Measurements from ENCODE around the gene MACO1.
"Not testable (repeated sequence)": the region's sequence is repeated elsewhere in the genome, so short reads cannot be mapped to it uniquely, and the experiment has no call there.

The MACO1 gene

GRCh38 chr1:25430073-25430966 lies at the start of gene MACO1:
TSS of gene MACO1 (plus strand) at chr1:25430897. CDS start at chr1:25431099, 202 bp downstream.
- DNase-seq (ENCODE audit: low read depth in 2 of 2), result peak; percentile 94 to 95

- DNase-seq (ENCODE audit: low read depth in 2 of 2), result not testable (repeated sequence)
Measured at GRCh38 chr1:25382543-25382942, 48.2 kb upstream of the MACO1 start.

DNA sequence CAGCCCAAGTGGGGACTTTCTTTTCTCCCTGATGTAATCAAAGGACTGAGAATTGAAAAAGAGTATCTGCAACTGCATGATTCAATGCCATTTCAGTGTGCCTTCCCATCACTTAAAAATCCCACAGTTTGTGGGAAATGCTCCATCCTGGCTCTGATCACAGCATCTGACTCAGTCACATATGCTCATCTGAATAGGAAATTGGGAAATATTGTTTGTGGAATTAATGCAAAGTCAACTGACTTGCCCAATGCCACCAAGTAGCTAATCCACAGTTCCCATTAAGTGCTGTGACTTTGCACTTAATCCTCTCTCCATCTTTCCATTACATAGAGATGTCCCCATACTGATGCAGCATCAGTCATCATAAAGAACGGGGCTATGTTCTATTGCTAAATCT lies 47.6 kb upstream of the MACO1 start:
- not testable (repeated sequence) for DNase-seq (ENCODE audit: low read depth in 2 of 2)

- DNase-seq (ENCODE audit: low read depth in 2 of 2), result not testable (repeated sequence)
Measured at GRCh38 chr1:25383875-25384274, 46.8 kb upstream of the MACO1 start.

GRCh38 chr1:25387096-25387495 lies 43.6 kb upstream of the MACO1 start:
- DNase-seq (ENCODE audit: low read depth in 2 of 2), result not testable (repeated sequence)

GRCh38 chr1:25388691-25389090 lies 42.0 kb upstream of the MACO1 start:
- DNase-seq (ENCODE audit: low read depth in 2 of 2), result not testable (repeated sequence)

DNA sequence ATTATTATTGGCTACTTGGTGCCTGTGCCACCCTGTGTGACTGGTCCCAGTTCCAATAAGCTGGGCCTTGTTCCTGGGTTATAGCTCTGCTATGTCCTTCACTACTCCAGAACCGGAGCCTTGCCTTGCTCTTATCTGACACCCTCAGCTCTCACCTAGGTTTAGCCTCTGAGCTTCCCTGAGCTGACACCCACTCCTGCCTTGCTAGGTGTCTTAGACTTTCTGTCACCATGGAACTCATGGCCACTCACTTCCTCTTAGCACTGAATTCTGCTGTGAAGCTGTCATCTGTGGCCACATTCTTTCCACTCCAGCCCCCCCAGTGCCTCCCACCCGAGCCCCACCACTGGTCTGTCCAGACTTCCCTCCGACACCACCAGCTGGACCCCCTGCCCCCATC lies 41.0 kb upstream of the MACO1 start:
- DNase-seq (ENCODE audit: low read depth in 2 of 2), result not testable (repeated sequence)

GRCh38 chr1:25392841-25393240 lies 37.9 kb upstream of the MACO1 start:
- DNase-seq (ENCODE audit: low read depth in 2 of 2), result no peak

GRCh38 chr1:25397549-25397948 lies 33.1 kb upstream of the MACO1 start:
- DNase-seq (ENCODE audit: low read depth in 2 of 2), result not testable (repeated sequence)

GRCh38 chr1:25398079-25398478 lies 32.6 kb upstream of the MACO1 start:
- not testable (repeated sequence) for DNase-seq (ENCODE audit: low read depth in 2 of 2)

DNA sequence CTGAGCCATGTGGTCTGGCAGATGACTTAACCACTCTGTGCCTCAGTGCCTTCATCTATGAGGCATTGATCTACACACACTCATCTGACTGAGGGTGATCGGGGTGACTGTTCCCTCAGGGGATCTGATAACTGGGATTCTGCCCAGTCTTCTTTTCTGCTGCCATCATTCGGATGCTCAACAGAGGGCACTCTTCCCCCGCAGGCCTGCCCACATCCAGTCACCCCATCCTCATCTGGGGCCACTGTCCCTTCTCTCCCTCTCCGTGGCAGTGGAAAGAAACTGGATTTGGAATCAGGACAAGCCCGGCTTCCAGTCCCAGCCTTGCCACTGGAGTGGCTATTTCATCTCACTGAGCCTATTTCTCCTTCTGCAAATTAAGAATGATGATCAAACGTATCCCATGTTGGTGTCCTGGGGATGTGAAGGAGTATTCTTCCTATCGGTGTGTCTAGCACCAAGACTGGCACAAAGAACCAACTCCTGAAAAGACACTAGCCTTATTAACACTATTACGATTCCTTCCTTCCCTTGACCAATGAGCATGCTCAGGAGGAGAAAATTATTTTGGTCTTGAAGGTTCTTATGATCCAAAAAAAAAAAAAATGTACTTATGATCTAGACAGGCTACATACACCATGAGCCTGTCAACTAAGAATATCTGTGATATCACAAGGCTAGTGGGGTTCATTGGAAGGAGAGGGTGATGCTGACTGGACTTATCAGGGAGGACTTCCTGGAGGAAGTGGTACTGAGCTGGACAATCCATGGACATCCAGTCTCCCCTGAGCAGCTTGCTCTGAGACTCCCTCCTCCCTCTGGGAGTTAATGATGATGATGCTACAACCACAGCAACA lies 27.5 kb upstream of the MACO1 start:
- not testable (repeated sequence) for DNase-seq (ENCODE audit: low read depth in 2 of 2)

- DNase-seq (ENCODE audit: low read depth in 2 of 2), result not testable (repeated sequence)
Measured at GRCh38 chr1:25405731-25406305, 24.9 kb upstream of the MACO1 start.

DNA sequence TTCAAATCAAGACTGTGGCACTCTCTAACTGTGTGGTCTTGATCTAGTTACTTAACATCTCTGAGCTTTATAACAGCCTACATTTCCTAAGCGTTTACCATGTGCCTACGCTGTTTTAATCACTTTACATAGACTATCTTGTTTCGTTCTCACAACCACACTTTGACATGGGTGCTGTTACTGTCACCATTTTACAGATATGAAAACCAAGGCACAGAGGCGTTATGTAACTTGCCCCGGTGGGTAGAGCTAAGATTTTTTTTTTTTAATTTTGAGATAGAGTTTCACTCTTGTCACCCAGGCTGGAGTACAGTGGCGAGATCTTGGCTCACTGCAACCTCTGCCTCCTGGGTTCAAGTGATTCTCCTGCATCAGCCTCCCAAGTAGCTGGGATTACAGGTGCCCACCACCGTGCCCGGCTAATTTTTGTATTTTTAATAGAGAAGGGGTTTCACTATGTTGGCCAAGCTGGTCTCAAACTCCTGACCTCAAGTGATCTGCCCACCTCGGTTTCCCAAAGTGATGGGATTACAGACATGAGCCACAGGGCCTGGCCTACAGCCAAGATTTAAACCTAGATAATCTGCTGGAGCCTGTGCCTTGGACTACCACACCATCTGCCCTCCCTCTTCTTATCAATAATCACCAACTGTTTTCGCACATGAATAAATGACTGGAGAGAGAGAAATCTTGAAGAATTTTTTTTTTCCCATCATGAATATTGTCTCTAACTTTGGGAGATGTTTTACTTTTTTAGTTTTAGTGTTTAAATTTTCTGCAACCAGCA lies 20.9 kb upstream of the MACO1 start:
- not testable (repeated sequence) for DNase-seq (ENCODE audit: low read depth in 2 of 2)

DNA sequence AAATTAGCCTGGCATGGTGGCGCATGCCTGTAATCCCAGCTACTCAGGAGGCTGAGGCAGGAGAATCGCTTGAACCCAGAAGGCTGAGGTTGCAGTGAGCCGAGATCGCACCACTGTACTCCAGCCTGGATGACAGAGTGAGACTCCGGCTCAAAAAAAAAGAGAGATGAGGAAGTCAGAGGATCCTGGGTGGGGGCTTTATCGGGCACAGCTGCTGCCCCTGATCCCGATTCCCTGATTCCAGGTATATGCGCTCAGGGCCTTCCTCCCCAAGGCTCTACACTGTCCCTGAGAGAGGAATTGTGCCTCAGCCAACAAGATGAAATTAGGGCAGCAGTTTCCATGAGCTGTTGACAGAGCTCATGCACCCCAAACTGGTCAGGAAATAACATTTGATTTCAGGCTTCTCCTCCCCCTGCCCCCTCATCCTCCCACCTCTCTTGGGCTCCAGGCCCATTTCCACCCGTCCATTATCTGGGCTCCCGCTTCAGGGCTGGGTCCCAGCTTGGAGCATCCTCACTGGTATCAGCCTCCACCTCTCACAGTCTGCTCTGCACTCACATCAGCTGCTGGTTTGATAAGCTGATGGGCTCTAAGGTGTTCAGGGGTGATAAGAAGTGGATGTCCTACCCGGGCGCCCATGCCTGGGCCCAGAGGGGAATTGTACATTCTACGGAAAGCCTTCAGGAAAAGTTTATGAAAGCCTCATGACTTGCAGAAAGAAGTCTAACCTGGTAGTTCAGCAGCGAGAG lies 17.6 kb upstream of the MACO1 start:
- DNase-seq (ENCODE audit: low read depth in 2 of 2), result not testable (repeated sequence)

DNA sequence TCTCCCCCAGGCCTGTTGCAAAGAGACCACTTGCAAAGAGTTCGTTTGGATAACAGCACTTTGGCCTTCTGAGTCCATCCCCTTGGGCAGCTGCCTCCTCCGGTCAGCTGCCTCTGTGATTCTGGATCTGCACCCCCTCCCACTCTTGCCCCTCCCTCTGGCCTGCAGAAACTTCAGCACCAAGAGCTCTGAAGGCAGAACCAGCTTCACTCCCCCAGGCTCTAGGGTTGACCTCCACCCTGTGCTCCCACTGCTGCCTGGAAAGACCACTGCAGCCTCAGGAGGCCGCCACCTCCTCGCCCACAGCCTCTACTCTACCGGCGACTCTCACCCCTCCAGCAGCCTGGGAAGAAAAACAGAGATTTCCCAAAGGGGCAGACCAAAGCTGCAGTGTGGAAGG lies 16.5 kb upstream of the MACO1 start:
- not testable (repeated sequence) for DNase-seq (ENCODE audit: low read depth in 2 of 2)

DNA sequence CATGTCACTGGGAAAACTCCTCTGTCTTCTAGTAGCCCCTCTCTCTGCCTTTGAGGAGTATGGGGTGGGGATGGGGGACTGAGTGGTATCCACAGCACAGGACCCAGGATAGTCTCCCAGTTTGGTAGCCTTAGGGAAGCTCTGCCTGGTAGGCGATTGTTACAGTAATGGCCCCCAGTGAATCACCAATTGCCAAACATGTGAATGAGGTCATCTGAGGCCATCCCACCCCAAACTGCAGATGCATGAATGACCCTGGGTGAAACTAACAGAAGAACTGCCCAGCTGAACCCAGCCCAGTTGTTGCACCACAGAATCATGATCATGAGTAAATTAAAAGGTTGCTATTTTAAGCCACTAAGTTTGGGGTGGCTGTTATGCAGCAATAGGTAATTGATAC lies 16.1 kb upstream of the MACO1 start:
- DNase-seq (ENCODE audit: low read depth in 2 of 2), result not testable (repeated sequence)

- DNase-seq (ENCODE audit: low read depth in 2 of 2), result not testable (repeated sequence)
Measured at GRCh38 chr1:25417280-25417679, 13.4 kb upstream of the MACO1 start.

- DNase-seq (ENCODE audit: low read depth in 2 of 2), result not testable (repeated sequence)
Measured at GRCh38 chr1:25419339-25419738, 11.4 kb upstream of the MACO1 start.

GRCh38 chr1:25420715-25421114 lies 10.0 kb upstream of the MACO1 start, which contains the start of gene RHCE:
TSS of gene RHCE (minus strand) at chr1:25420825. CDS start at chr1:25420786, 39 bp downstream.
- not testable (repeated sequence) for DNase-seq (ENCODE audit: low read depth in 2 of 2)

DNA sequence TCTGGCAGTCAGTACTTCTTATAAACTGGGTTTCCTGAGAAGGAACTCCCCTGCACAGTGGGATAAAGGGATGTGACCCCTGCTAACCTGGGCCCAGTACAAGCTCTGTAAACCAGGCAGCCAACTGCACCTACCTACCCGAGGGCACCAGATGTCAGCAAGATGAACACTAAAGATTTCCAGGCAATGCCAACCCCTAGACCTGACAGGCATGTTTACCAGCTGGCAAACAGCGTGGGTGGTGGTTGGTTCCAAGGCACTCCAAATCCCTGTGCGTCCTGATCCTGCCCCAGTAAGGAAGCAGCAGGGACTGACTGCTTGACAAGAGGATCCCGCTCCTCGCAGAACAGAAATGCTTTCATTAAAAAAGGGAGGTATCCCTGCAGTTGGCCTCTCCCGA lies 7.5 kb upstream of the MACO1 start:
- DNase-seq (ENCODE audit: low read depth in 2 of 2), result not testable (repeated sequence)

Measured in stimulated activated CD4-positive, alpha-beta T cell treated with anti-CD3 and anti-CD28 coated beads, Interleukin-15, amount 100 ng/mL, for 48 hours (primary cell).